ES-I3 (cell line): ENCODE results near the gene SIRPB1.
"Not testable (repeated sequence)": the region's sequence is repeated elsewhere in the genome, so short reads cannot be mapped to it uniquely, and the experiment has no call there.

Source experiments
- H3K36me3 ChIP-seq: 2 replicates; pipeline ENCODE4 v1.6.1; 2013; ENCODE audit warnings: mild to moderate bottlenecking, low read length, control low read depth, moderate library complexity; ENCODE audit not compliant: insufficient read depth
- H3K4me1 ChIP-seq: 2 replicates; pipeline ENCODE4 v1.6.1; 2013; ENCODE audit warnings: mild to moderate bottlenecking, control low read depth, low read length; ENCODE audit not compliant: insufficient read depth
- H3K9ac ChIP-seq: 2 replicates; pipeline ENCODE4 v1.6.1; 2013; ENCODE audit warnings: low read depth, mild to moderate bottlenecking, low read length, moderate library complexity
- H3K9me3 ChIP-seq: 2 replicates; pipeline ENCODE4 v1.6.1; 2013; ENCODE audit warnings: mild to moderate bottlenecking, low read length, moderate library complexity; ENCODE audit not compliant: control insufficient read depth, insufficient read depth

SIRPB1 gene

GRCh38 chr20:1595333-1595732 lies 24.5 kb downstream of the SIRPB1 start:
- H3K9me3 ChIP-seq = no peaks in the 10 kb centered on the region
- no peak overlapping the region for H3K9ac ChIP-seq
- no peaks in the 10 kb centered on the region for H3K36me3 ChIP-seq
- no peaks in the 10 kb centered on the region for H3K4me1 ChIP-seq

DNA sequence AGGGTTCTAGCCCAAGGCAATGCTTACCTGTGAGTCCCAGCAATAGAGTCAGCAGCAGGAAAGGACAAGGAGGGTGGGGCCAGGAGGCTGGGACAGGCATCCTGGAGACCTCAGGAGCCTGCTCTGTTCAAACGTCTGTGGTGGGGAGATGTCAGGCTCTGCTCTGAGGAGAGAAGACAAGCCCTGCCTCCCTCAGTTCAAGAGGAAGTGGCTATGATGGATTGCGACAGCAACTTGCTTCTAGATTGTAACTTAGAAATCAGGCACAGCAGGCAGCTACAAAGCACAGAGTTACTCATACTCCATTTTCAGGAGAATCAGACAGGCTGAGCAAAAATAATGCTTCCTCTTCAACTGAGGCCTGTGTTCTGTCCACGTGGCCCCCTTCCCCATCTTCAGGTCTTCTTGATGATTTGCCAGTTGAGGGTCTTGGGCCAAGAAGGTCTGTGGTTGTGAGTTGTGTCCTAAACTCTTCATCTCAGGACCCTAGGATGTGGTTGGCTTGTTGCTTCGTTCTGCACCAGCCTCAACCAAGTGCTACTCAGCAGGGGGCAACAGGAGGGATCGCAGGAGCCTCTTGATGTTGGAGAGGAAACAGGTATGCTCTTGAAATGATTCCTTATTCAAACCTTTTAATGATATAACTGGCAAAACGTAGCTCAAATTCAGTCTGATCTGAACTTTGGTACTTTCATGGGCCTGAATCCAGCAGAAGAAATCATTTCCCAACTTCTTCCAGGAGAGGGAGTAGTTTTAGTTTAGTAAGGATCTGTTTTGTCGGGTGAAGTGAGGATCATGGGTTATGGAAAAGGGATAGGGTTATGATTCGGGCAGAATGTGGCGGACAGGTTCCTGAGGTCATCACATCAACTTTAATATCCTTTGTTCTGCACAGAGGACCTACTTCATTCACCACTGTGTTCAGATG lies 31.0 kb downstream of the SIRPB1 start:
- no peaks in the 10 kb centered on the region for H3K4me1 ChIP-seq
- H3K9ac ChIP-seq = no peak overlapping the region
- H3K36me3 ChIP-seq = no peaks in the 10 kb centered on the region
- H3K9me3 ChIP-seq = no peaks in the 10 kb centered on the region

- Histone ChIP-seq H3K4me1 (no peaks in the 10 kb centered on the region), H3K36me3 (no peaks in the 10 kb centered on the region), H3K9ac (no peak overlapping the region), H3K9me3 (no peaks in the 10 kb centered on the region)
These were observed 31.9 kb downstream of the SIRPB1 start for GRCh38 chr20:1587781-1588532.

DNA sequence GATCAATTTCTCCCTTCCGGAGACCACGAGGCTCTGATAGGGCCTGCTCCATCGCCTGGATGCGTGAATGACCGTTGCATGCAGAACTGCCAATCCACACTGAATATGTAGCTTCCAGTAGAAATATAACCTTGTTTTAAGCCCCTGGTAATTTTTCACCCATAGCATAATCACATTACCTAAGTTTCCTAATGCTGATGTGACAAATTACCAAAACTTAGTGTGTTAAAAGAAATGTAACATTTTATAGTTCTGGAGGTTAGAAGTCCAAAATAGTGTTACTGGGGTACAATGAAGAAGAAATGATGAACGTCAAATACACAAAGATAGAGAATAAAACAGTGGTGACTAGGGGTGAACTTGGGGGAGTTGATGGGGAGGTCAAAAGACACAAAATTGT lies 40.3 kb downstream of the SIRPB1 start:
- H3K9ac ChIP-seq = no peak overlapping the region
- no peaks in the 10 kb centered on the region for H3K36me3 ChIP-seq
- no peaks in the 10 kb centered on the region for H3K9me3 ChIP-seq
- no peaks in the 10 kb centered on the region for H3K4me1 ChIP-seq

DNA sequence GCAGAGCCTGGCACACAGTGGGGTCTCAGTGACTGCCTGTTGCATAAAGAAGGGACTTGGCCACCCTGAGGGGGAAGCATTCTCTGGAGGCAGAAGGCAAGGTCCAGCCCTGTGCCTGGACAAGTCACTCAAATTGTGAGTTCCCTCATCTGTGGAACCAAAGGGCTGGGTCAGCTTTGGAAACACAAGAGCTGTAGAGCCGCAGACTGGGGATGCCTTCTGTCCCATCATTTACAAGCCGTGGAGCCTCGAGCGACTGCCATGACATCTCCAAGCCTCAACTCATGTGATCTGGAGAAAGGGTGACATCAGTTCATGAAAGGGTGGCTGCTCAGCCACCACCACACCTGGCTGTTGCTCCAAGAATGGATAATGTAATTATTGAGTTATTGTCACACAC lies 41.9 kb downstream of the SIRPB1 start:
- no peak overlapping the region for H3K9ac ChIP-seq
- no peaks in the 10 kb centered on the region for H3K36me3 ChIP-seq
- no peaks in the 10 kb centered on the region for H3K4me1 ChIP-seq
- no peaks in the 10 kb centered on the region for H3K9me3 ChIP-seq

- not testable (repeated sequence) for H3K9ac ChIP-seq, H3K36me3 ChIP-seq, H3K9me3 ChIP-seq, H3K4me1 ChIP-seq
These were observed 42.5 kb downstream of the SIRPB1 start for GRCh38 chr20:1577313-1577712.

GRCh38 chr20:1576641-1577040 lies 43.2 kb downstream of the SIRPB1 start:
- Histone ChIP-seq H3K9me3 (no peaks in the 10 kb centered on the region), H3K4me1 (no peaks in the 10 kb centered on the region), H3K36me3 (no peaks in the 10 kb centered on the region), H3K9ac (no peak overlapping the region)

DNA sequence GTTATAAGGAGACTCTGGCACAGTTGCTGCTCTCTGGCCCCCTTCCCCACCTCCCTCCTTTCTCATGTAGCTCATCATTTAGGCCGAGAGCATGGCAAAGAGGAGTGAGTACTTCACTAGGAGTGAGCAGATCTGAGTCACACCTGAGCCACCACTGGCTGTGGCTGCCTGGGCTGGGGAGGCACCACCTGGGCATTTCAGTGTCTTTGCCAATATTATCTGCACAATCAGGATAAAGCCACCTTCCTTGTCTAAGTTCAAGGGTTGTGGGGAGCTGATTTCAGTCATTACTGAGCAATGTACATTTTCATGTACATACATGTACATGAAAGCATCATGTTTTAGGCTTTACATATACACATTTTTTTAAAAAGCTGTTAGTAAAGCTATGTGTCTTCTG lies 43.8 kb downstream of the SIRPB1 start:
- not testable (repeated sequence) for H3K9me3 ChIP-seq, H3K36me3 ChIP-seq, H3K9ac ChIP-seq, H3K4me1 ChIP-seq

- not testable (repeated sequence) for H3K9me3 ChIP-seq, H3K4me1 ChIP-seq, H3K36me3 ChIP-seq, H3K9ac ChIP-seq
These were observed 48.2 kb downstream of the SIRPB1 start for GRCh38 chr20:1571583-1571982.
